ENCODE results near the gene ZNF320. TPM values are rescaled to one million over a fixed set of nuclear protein-coding genes. Genes with fewer than 3 reads are reported as not detected.
"Not testable (repeated sequence)": the region's sequence is repeated elsewhere in the genome, so short reads cannot be mapped to it uniquely, and the experiment has no call there.

Gene ZNF320
- total and polyA plus RNA-seq, 7 experiments from 2014 or later, result 4.5 to 13.4 (median 7.1) TPM

DNA sequence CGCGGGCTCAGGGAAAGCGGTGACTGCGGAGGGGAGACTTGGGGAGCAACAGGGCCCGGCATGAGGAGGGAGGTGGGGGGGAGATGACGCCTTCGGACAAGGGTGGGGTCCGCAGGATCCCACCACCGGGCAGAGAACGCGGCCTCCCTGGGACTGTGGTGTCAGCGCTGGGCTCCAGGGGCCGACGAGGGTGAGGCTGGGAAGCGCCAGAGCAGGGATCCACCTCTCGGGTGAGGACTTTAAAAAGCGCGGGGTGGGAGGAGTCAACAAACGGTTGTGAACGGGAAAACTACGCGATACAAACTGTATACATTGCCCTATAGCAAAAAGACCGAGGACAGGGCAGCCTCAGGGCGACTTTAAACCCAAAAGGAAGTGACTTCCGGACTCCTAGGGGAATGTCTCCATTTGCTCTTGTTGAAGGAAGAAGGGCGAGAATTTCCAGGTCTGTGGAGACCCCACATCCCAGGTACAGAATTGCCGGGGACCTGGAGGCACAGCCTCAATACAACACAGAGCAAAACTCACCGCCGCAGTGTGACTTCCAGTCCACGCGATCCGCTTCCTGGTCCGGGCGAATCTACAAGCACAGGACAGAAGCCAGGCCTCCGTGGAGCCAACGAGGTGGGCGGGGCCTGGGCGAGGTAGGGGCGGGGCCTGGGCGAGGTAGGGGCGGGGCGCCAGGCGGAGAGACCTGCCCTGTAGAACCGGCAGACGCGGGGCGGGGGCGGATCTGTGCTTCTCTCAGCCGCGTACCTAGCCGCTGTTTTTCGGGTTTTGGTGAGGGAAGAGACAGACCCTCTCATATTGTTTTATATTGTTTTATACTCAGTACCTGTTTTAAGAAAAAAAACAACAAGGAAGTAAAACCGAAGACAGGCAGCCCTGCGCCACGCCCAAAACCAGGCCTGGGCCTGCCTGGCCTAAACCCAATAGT lies 25.7 kb upstream of the ZNF320 start, which contains the start of gene ZNF888:
TSS of gene ZNF888 (minus strand) at position 588 of the 937 bp plus-strand sequence. CDS start 5,555 bp downstream, outside the sequence.
- Mint-ChIP-seq H3K4me1 (peaks cover 11 to 37% (median 24%) of the 10 kb centered on the region in 7 donors), H3K4me3 (peak within 1 kb of the TSS; percentile 80 to 94 (median 92)), H3K27ac (peak within 1 kb of the TSS; percentile 23 to 93 (median 91)), H3K27me3 (peaks cover 0 to 11% (median 6%) of the 10 kb centered on the region in 5 donors), H3K9me3 (peaks cover 0 to 47% (median 6%) of the 10 kb centered on the region in 11 donors), H3K36me3 (peaks cover 1 to 20% (median 12%) of the 10 kb centered on the region in 5 donors)
- peak; percentile 100 for ATAC-seq
- no peaks in the 10 kb centered on the region for H3K36me3 ChIP-seq (ENCODE audit: control insufficient read depth in 2 of 3, insufficient read depth in 3 of 3, low read length in 3 of 3)
- no peaks in the 10 kb centered on the region for H3K9me3 ChIP-seq (ENCODE audit: control insufficient read depth in 2 of 3, low read length in 3 of 3)
- ChIA-PET CTCF (no interaction called here), POLR2A (no interaction called here)
- peak; percentile 52 to 89 (median 78) for DNase-seq
- peak within 1 kb of the TSS; percentile 87 for H3K4me3 ChIP-seq (ENCODE audit: low read length)
- no peaks in the 10 kb centered on the region for H3K4me1 ChIP-seq (ENCODE audit: control insufficient read depth in 2 of 2, insufficient read depth in 2 of 2, low read length in 2 of 2)
- peak within 1 kb of the TSS; percentile 77 for H3K27ac ChIP-seq (ENCODE audit: low read depth, low read length)
- no peaks in the 10 kb centered on the region for H3K27me3 ChIP-seq (ENCODE audit: control insufficient read depth in 2 of 2, insufficient read depth in 2 of 2, low read length in 2 of 2)
- intact Hi-C loops (cut with micrococcal nuclease), result loop anchor here (2.0 to 5.0 kb wide), 6 partner anchors 20 to 136 kb away; partner anchors contain the start of genes ZNF320 (in 2 of the 2), ZNF816 (in 2 of the 2), ZNF468 (in 1 of the 2) and ZNF600 (in 1 of the 2)

DNA sequence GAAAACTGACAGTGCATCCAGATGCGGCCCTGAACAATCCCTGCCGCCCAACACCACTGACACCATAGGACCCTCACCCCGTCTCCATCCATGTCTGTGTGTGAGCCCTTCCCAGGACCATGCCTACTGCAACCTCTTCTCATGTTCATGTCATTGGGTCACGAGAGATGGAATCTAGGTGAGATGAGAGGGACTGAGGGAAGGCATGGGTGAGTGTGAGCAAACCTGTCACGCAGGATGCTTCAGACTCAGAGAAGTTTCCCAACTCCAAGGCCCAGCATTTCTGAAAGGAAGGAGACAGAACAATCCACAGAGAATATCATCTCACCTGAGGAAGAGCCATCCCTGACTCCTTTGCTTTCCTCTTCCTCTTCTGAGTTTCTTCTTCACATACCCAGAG lies 20.1 kb upstream of the ZNF320 start:
- H3K36me3 Mint-ChIP-seq, result peaks cover 19 to 60% (median 50%) of the 10 kb centered on the region in 5 donors
- H3K36me3 ChIP-seq (ENCODE audit: control insufficient read depth in 2 of 3, insufficient read depth in 3 of 3, low read length in 3 of 3), result peaks cover 0 to 30% (median 4%) of the 10 kb centered on the region in 3 experiments

DNA sequence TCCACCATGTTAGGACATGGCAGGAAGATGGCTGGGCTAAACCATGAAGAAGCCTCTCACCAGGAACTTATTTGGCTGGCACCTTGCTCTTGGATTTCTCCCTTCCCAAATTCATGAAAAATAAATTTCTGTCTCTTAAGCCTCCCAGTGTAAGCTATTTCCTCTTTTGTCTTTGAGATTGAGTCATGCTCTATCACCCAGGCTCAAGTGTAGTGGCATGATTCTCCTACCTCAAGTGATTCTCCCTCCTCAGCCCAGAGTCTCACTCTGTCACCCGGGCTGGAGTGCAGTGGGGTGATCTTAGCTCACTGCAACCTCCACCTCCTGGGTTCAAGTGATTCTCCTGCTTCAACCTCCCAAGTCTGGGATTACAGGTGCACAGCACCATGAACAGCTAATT lies 13.2 kb upstream of the ZNF320 start:
- ChIA-PET POLR2A (no interaction called here), CTCF (no interaction called here)
- no peaks in the 10 kb centered on the region for H3K27me3 ChIP-seq (ENCODE audit: control insufficient read depth in 2 of 2, insufficient read depth in 2 of 2, low read length in 2 of 2)
- no peak overlapping the region for H3K4me3 ChIP-seq (ENCODE audit: low read length)
- H3K36me3 ChIP-seq (ENCODE audit: control insufficient read depth in 2 of 3, insufficient read depth in 3 of 3, low read length in 3 of 3), result peaks cover 0 to 24% (median 3%) of the 10 kb centered on the region in 3 experiments
- peaks cover 0 to 24% (median 0%) of the 10 kb centered on the region in 3 experiments for H3K9me3 ChIP-seq (ENCODE audit: control insufficient read depth in 2 of 3, low read length in 3 of 3)
- H3K27ac ChIP-seq (ENCODE audit: low read depth, low read length), result no peak overlapping the region
- no peak overlapping the region for H3K27ac Mint-ChIP-seq
- H3K4me3 Mint-ChIP-seq, result no peak overlapping the region
- peaks cover 36 to 77% (median 68%) of the 10 kb centered on the region in 5 donors for H3K36me3 Mint-ChIP-seq
- intact Hi-C loops (cut with micrococcal nuclease), result no loop called here
- no peaks in the 10 kb centered on the region for H3K4me1 Mint-ChIP-seq
- no peak for ATAC-seq
- H3K9me3 Mint-ChIP-seq, result peaks cover 13 to 87% (median 45%) of the 10 kb centered on the region in 11 donors
- no peaks in the 10 kb centered on the region for H3K4me1 ChIP-seq (ENCODE audit: control insufficient read depth in 2 of 2, insufficient read depth in 2 of 2, low read length in 2 of 2)
- DNase-seq, result no peak
- no peaks in the 10 kb centered on the region for H3K27me3 Mint-ChIP-seq

More for the DNA sequence above, 20.1 kb upstream of the ZNF320 start:
- Mint-ChIP-seq H3K27ac (no peak overlapping the region), H3K27me3 (peaks cover 0 to 10% (median 6%) of the 10 kb centered on the region in 5 donors), H3K4me1 (peaks cover 5 to 18% (median 15%) of the 10 kb centered on the region in 7 donors), H3K9me3 (peaks cover 0 to 63% (median 10%) of the 10 kb centered on the region in 11 donors), H3K4me3 (no peak overlapping the region)
- intact Hi-C loops (cut with micrococcal nuclease), result no loop called here
- ATAC-seq, result no peak
- ChIA-PET CTCF (no interaction called here), POLR2A (no interaction called here)
- H3K27ac ChIP-seq (ENCODE audit: low read depth, low read length), result no peak overlapping the region
- H3K27me3 ChIP-seq (ENCODE audit: control insufficient read depth in 2 of 2, insufficient read depth in 2 of 2, low read length in 2 of 2), result no peaks in the 10 kb centered on the region
- H3K4me3 ChIP-seq (ENCODE audit: low read length), result no peak overlapping the region
- H3K4me1 ChIP-seq (ENCODE audit: control insufficient read depth in 2 of 2, insufficient read depth in 2 of 2, low read length in 2 of 2), result no peaks in the 10 kb centered on the region
- DNase-seq, result no peak
- no peaks in the 10 kb centered on the region for H3K9me3 ChIP-seq (ENCODE audit: control insufficient read depth in 2 of 3, low read length in 3 of 3)

DNA sequence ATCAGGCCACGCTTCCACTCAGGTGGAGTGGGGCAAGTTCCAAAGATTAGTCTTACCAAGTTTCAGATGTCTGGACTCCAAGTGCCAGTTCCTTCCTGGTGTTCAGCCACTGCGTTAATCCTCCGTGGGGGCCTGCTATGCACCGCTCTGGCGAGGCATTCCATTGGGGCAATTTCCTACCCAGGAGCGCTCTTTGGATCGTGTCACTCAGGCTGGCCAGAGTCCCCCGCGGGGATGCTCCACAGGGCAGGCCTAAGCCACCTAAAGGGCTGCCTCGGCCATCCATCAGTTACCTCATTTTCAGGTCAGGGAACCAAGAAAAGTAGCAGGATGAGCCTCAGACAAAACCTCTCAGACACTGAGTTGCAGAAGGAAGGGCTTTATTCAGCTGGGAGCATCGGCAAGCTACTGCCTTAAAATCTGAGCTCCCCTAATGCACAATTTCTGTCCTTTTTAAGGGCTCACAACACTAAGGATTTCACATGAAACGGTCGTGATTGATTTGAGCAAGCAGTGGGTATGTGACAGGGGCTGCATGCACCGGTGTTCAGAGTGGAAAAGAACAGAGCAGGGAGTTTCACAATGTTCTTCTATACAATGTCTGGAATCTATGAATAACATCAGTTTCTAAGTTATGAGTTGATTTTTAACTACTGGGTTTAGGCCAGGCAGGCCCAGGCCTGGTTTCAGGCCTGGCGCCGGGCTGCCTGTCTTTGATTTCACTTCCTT lies 6.8 kb upstream of the ZNF320 start:
- H3K4me3 ChIP-seq (ENCODE audit: low read length); H3K4me1 Mint-ChIP-seq; DNase-seq; H3K27ac Mint-ChIP-seq; H3K36me3 ChIP-seq (ENCODE audit: control insufficient read depth in 2 of 3, insufficient read depth in 3 of 3, low read length in 3 of 3); H3K4me1 ChIP-seq (ENCODE audit: control insufficient read depth in 2 of 2, insufficient read depth in 2 of 2, low read length in 2 of 2); POLR2A ChIA-PET; H3K27me3 Mint-ChIP-seq; CTCF ChIA-PET; H3K4me3 Mint-ChIP-seq; H3K27ac ChIP-seq (ENCODE audit: low read depth, low read length); H3K27me3 ChIP-seq (ENCODE audit: control insufficient read depth in 2 of 2, insufficient read depth in 2 of 2, low read length in 2 of 2); ATAC-seq; intact Hi-C loops (cut with micrococcal nuclease): not testable (repeated sequence)
- Mint-ChIP-seq H3K9me3 (peaks cover 13 to 69% (median 36%) of the 10 kb centered on the region in 11 donors), H3K36me3 (peaks cover 28 to 39% (median 34%) of the 10 kb centered on the region in 5 donors)
- peaks cover 0 to 15% (median 0%) of the 10 kb centered on the region in 3 experiments for H3K9me3 ChIP-seq (ENCODE audit: control insufficient read depth in 2 of 3, low read length in 3 of 3)

GRCh38 chr19:52901842-52902241 lies 4.4 kb upstream of the ZNF320 start:
- no peak for ATAC-seq
- Histone ChIP-seq H3K9me3 (ENCODE audit: control insufficient read depth in 2 of 3, low read length in 3 of 3) (peaks cover 0 to 10% (median 0%) of the 10 kb centered on the region in 3 experiments), H3K4me3 (ENCODE audit: low read length) (no peak overlapping the region), H3K27ac (ENCODE audit: low read depth, low read length) (no peak overlapping the region), H3K36me3 (ENCODE audit: control insufficient read depth in 2 of 3, insufficient read depth in 3 of 3, low read length in 3 of 3) (no peaks in the 10 kb centered on the region), H3K27me3 (ENCODE audit: control insufficient read depth in 2 of 2, insufficient read depth in 2 of 2, low read length in 2 of 2) (no peaks in the 10 kb centered on the region), H3K4me1 (ENCODE audit: control insufficient read depth in 2 of 2, insufficient read depth in 2 of 2, low read length in 2 of 2) (peaks cover 4 to 5% of the 10 kb centered on the region in 2 donors)
- DNase-seq, result no peak
- Mint-ChIP-seq H3K36me3 (peaks cover 21 to 30% (median 25%) of the 10 kb centered on the region in 5 donors), H3K27ac (no peak overlapping the region), H3K4me1 (peaks cover 4 to 18% (median 10%) of the 10 kb centered on the region in 7 donors), H3K27me3 (no peaks in the 10 kb centered on the region), H3K4me3 (no peak overlapping the region), H3K9me3 (peaks cover 7 to 74% (median 27%) of the 10 kb centered on the region in 11 donors)
- ChIA-PET CTCF (interaction anchor here (0.7 kb wide), 1 partner anchor 333 kb away, joined by 6 read pairs; no protein-coding TSS in a partner anchor), POLR2A (interaction anchor here (0.6 to 0.7 kb wide), 2 partner anchors 74 to 199 kb away, joined by 4 read pairs; no protein-coding TSS in a partner anchor)
- intact Hi-C loops (cut with micrococcal nuclease), result no loop called here

- POLR2A ChIA-PET; H3K27ac ChIP-seq (ENCODE audit: low read depth, low read length); H3K9me3 ChIP-seq (ENCODE audit: control insufficient read depth in 2 of 3, low read length in 3 of 3); ATAC-seq; CTCF ChIA-PET; H3K4me1 ChIP-seq (ENCODE audit: control insufficient read depth in 2 of 2, insufficient read depth in 2 of 2, low read length in 2 of 2); H3K27me3 ChIP-seq (ENCODE audit: control insufficient read depth in 2 of 2, insufficient read depth in 2 of 2, low read length in 2 of 2); DNase-seq; H3K27me3 Mint-ChIP-seq; H3K4me3 ChIP-seq (ENCODE audit: low read length); H3K36me3 ChIP-seq (ENCODE audit: control insufficient read depth in 2 of 3, insufficient read depth in 3 of 3, low read length in 3 of 3): not testable (repeated sequence)
- Mint-ChIP-seq H3K27ac (peak overlapping the region in 2 of 9 donors; percentile 39 to 67), H3K9me3 (peaks cover 0 to 71% (median 12%) of the 10 kb centered on the region in 11 donors), H3K4me3 (peak overlapping the region in 9 of 10 donors; percentile 56 to 96 (median 68)), H3K36me3 (peaks cover 12 to 29% (median 24%) of the 10 kb centered on the region in 5 donors), H3K4me1 (peaks cover 5 to 28% (median 14%) of the 10 kb centered on the region in 7 donors)
- intact Hi-C loops (cut with micrococcal nuclease), result loop anchor here in 1 of 2 donors (5.0 kb wide), 2 partner anchors 94 to 111 kb away; partner anchors contain the start of gene ZNF600
Measured at GRCh38 chr19:52898596-52898995, 1.2 kb upstream of the ZNF320 start.

All from naive thymus-derived CD4-positive, alpha-beta T cell (primary cell).